Activated naive CD4-positive, alpha-beta T cell treated with anti-CD3 and anti-CD28 coated beads, Interleukin-2, amount 50 U/mL, for 16 hours (primary cell): Measurements from ENCODE around the gene SLC46A2.

Experiments
- DNase-seq: peaks from one replicate; pipeline ENCODE4 v3.0.0-alpha.2; 2020

The SLC46A2 gene

GRCh38 chr9:112884721-112885120 lies 6.0 kb downstream of the SLC46A2 start:
- no peak for DNase-seq

GRCh38 chr9:112884101-112884500 lies 6.6 kb downstream of the SLC46A2 start:
- no peak for DNase-seq

GRCh38 chr9:112881331-112881730 lies 9.3 kb downstream of the SLC46A2 start:
- no peak for DNase-seq

GRCh38 chr9:112880650-112881049 lies 10.0 kb downstream of the SLC46A2 start:
- DNase-seq: no peak

GRCh38 chr9:112878752-112879151 lies 11.9 kb downstream of the SLC46A2 start:
- no peak for DNase-seq

GRCh38 chr9:112873773-112874405 lies 16.8 kb downstream of the SLC46A2 start:
- no peak for DNase-seq

- no peak for DNase-seq
These were observed 18.7 kb downstream of the SLC46A2 start for GRCh38 chr9:112872019-112872418.

- no peak for DNase-seq
These were observed 20.1 kb downstream of the SLC46A2 start for GRCh38 chr9:112870556-112870955.

- DNase-seq: no peak
These were observed 20.8 kb downstream of the SLC46A2 start for GRCh38 chr9:112869917-112870316.

GRCh38 chr9:112869041-112869529 lies 21.6 kb downstream of the SLC46A2 start:
- DNase-seq: no peak

- no peak for DNase-seq
These were observed 22.2 kb downstream of the SLC46A2 start for GRCh38 chr9:112868461-112868860.

GRCh38 chr9:112867275-112867991 lies 23.2 kb downstream of the SLC46A2 start:
- no peak for DNase-seq

GRCh38 chr9:112866662-112867274 lies 23.9 kb downstream of the SLC46A2 start:
- no peak for DNase-seq

- DNase-seq: no peak
These were observed 25.7 kb downstream of the SLC46A2 start for GRCh38 chr9:112864982-112865381.

GRCh38 chr9:112864403-112864802 lies 26.3 kb downstream of the SLC46A2 start:
- DNase-seq: no peak

GRCh38 chr9:112863746-112864145 lies 26.9 kb downstream of the SLC46A2 start:
- DNase-seq: no peak

- DNase-seq: no peak
These were observed 27.5 kb downstream of the SLC46A2 start for GRCh38 chr9:112863214-112863613.

- DNase-seq: no peak
These were observed 28.8 kb downstream of the SLC46A2 start for GRCh38 chr9:112861638-112862555.

GRCh38 chr9:112861155-112861554 lies 29.5 kb downstream of the SLC46A2 start:
- DNase-seq: no peak

- DNase-seq: no peak
These were observed 30.2 kb downstream of the SLC46A2 start for GRCh38 chr9:112860451-112860850.

- DNase-seq: no peak
These were observed 32.0 kb downstream of the SLC46A2 start for GRCh38 chr9:112858625-112859147.

GRCh38 chr9:112858005-112858404 lies 32.7 kb downstream of the SLC46A2 start:
- no peak for DNase-seq

GRCh38 chr9:112856843-112857242 lies 33.8 kb downstream of the SLC46A2 start:
- DNase-seq: no peak
